Sigmoid colon (tissue), 7 donors: Measurements from ENCODE around the gene SLC2A6. TPM values are rescaled to one million over a fixed set of nuclear protein-coding genes. Genes with fewer than 3 reads are reported as not detected.
A peak's percentile ranks its signal among the peaks of the same experiment; 100 is the strongest.

Experiments used
- DNase-seq: peaks from one replicate; pipeline ENCODE4 v3.0.0-alpha.2; 2019
- H3K27ac ChIP-seq, 4 donors: fragments of 200-600 bp; sonication (generic); one replicate each; pipeline ENCODE4 v1.5.1; 2016 to 2019; ENCODE audit warnings: mild to moderate bottlenecking in 1 of 4
- H3K27me3 ChIP-seq, 3 donors: fragments of 200-600 bp; sonication (generic); one replicate each; pipeline ENCODE4 v1.5.1; 2019; ENCODE audit warnings: mild to moderate bottlenecking in 1 of 3
- H3K36me3 ChIP-seq, 4 donors: fragments of 200-600 bp; sonication (generic); one replicate each; pipeline ENCODE4 v1.5.1; 2016 to 2019
- H3K4me1 ChIP-seq, 4 donors: fragments of 200-600 bp; sonication (generic); one replicate each; pipeline ENCODE4 v1.5.1; 2017 to 2019
- H3K4me3 ChIP-seq, 4 donors: fragments of 200-600 bp; sonication (generic); one replicate each; pipeline ENCODE4 v1.5.1; 2017 to 2019; ENCODE audit warnings: mild to moderate bottlenecking in 2 of 4, moderate library complexity in 1 of 4
- H3K9me3 ChIP-seq, 4 donors: fragments of 200-600 bp in 3 of 4; sonication (generic) in 3 of 4; one replicate each; pipeline versions ENCODE4 v1.5.1 to v1.6.1; 2013 to 2019
- EP300 ChIP-seq, 4 donors: sonication (generic); formaldehyde crosslinking; IDR thresholded peaks; one replicate each; pipeline ENCODE4 v1.6.1; 2017; ENCODE audit warnings: antibody characterized with exemption in 4 of 4
- POLR2A ChIP-seq, 2 donors: fragments of 450-650 bp; IDR thresholded peaks; one replicate each; pipeline ENCODE4 v1.6.1; 2016; ENCODE audit warnings: antibody characterized with exemption in 2 of 2, mild to moderate bottlenecking in 2 of 2, moderate library complexity in 2 of 2
- POLR2AphosphoS5 ChIP-seq, 4 donors: sonication (generic); formaldehyde crosslinking; IDR thresholded peaks; one replicate each; pipeline ENCODE4 v1.6.1; 2017; ENCODE audit warnings: antibody characterized with exemption in 4 of 4
- WGBS, 2 donors: extraction: QIAGEN DNeasy Blood & Tissue Kit; methylation state at CpG; one replicate each; pipeline ENCODE4 v1.1.7; 2013; 5-methylcytosine and 5-hydroxymethylcytosine counted together
- intact Hi-C: fragments of 100-400 bp; cut with DNase I; formaldehyde crosslinking; loops from one replicate; pipeline ENCODE4 v1.15.1; 2023
- polyA plus RNA-seq, 3 donors: library from polyadenylated mRNA; stranded (reverse); fragments of 200-250 nt; gene quantifications; one replicate each; pipeline ENCODE4 v1.2.3, GENCODE V29; 2013
- total RNA-seq, 4 donors: library from RNA; depleted of rRNA; stranded (reverse); fragments of >200 nt; gene quantifications; one replicate each; pipeline ENCODE4 v1.1.0, GENCODE V29; 2016
- TF ChIP-seq, protein P1 (sequence below), 4 experiments: fragments of 450-650 bp in 3 of 4; fragments of 200-600 bp in 1 of 4; IDR thresholded peaks; one replicate each; pipeline ENCODE4 v1.5.1; 2016 to 2019; ENCODE audit warnings: antibody characterized with exemption in 4 of 4, mild to moderate bottlenecking in 3 of 4, moderate library complexity in 2 of 4
- donor health status: healthy with polysubstance abuse.
- donor health status: Bipolar disorder and iron deficiency.
- donor health status: healthy.

Gene SLC2A6
- total and polyA plus RNA-seq, 7 donors, result 1.2 to 8.2 (median 1.8) TPM

DNA sequence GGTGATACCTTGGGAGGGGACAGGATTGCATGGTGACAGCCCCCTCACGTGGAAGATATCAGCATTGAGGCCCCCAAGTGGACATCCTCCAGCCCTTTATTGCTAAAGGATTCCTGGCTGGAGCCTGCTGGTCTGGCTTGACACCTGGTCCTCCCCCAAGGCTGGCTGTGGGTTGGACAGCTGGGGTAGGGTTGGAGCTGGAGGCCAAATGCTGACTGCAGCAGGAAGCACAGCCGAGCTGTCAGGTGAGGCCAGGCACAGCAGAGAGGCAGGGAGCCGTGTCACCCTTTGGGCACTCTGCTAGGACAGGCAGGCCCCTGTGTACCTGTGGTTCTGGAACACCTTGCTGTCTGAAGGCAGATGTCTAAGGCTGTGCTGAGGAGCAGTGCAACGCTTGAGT is 16.9 kb downstream of the SLC2A6 start:
- TF ChIP-seq EP300 (IDR thresholded peaks at IDR 0.05), result no peak
- TF ChIP-seq, protein P1, sequence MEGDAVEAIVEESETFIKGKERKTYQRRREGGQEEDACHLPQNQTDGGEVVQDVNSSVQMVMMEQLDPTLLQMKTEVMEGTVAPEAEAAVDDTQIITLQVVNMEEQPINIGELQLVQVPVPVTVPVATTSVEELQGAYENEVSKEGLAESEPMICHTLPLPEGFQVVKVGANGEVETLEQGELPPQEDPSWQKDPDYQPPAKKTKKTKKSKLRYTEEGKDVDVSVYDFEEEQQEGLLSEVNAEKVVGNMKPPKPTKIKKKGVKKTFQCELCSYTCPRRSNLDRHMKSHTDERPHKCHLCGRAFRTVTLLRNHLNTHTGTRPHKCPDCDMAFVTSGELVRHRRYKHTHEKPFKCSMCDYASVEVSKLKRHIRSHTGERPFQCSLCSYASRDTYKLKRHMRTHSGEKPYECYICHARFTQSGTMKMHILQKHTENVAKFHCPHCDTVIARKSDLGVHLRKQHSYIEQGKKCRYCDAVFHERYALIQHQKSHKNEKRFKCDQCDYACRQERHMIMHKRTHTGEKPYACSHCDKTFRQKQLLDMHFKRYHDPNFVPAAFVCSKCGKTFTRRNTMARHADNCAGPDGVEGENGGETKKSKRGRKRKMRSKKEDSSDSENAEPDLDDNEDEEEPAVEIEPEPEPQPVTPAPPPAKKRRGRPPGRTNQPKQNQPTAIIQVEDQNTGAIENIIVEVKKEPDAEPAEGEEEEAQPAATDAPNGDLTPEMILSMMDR (IDR thresholded peaks at IDR 0.05), result no peak
- TF ChIP-seq POLR2AphosphoS5 (IDR thresholded peaks at IDR 0.05), result no peak
- no peak for TF ChIP-seq POLR2A (IDR thresholded peaks at IDR 0.05)
- peaks cover 0 to 21% (median 18%) of the 10 kb centered on the region in 4 donors for H3K4me1 ChIP-seq
- DNase-seq, result no peak
- H3K27me3 ChIP-seq, result no peaks in the 10 kb centered on the region
- WGBS, 2 donors, result 63 to 78% methylated on average over 4 of the region's 4 CpGs
- no peak overlapping the region for H3K27ac ChIP-seq
- intact Hi-C loops, result loop anchor here (2.0 to 5.0 kb wide), 2 partner anchors 17 to 115 kb away; partner anchors contain the start of genes MED22, RPL7A and SLC2A6
- peaks cover 0 to 18% (median 0%) of the 10 kb centered on the region in 4 donors for H3K36me3 ChIP-seq
- no peaks in the 10 kb centered on the region for H3K9me3 ChIP-seq
- no peak overlapping the region for H3K4me3 ChIP-seq

DNA sequence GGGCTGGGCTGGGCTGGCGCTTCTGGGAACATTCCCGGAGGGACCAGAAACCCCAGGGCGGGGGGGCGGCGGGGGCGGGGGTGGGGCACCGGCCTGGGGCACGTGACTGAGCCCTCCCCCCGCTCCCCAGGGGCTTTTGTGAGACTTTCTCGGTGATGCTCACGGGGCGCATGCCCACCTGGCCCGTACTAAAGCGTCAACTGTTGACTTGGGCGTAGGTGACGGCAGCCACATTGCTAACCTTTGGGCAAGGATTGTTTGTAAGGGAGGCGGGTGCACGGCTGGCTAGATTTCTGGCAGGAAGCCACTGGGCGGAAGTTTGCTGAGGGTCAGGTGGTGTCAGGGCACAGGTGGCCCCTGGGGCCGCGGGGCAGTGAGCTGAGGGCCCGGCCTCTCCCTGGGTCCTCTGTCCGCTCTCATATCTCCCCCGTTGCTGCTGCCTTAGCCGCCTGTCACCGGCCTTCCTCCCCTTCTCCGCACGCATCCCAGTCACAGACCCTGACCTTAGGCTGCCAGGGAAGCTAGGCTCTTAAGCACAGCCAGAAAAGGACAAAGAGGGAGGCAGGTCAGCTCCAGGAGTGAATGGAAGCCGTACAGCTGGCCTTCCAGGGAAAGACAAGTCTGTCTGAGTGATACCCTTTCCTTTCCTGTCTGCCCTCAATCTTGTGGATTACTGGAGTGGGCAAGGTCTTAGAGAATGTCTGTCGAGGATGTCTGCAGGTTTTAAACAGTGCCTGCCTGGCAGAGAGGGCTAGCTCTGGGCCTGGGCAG is 18.3 kb downstream of the SLC2A6 start:
- DNase-seq, result peak; percentile 86
- TF ChIP-seq POLR2AphosphoS5 (IDR thresholded peaks at IDR 0.05) (no peak), EP300 (IDR thresholded peaks at IDR 0.05) (no peak), POLR2A (IDR thresholded peaks at IDR 0.05) (no peak)
- TF ChIP-seq, protein P1 (IDR thresholded peaks at IDR 0.05), result no peak
- peaks cover 0 to 17% (median 0%) of the 10 kb centered on the region in 4 donors for H3K36me3 ChIP-seq
- intact Hi-C loops, result loop anchor here (2.0 to 5.0 kb wide), 2 partner anchors 18 to 113 kb away; partner anchors contain the start of genes MED22, RPL7A and SLC2A6
- no peaks in the 10 kb centered on the region for H3K9me3 ChIP-seq
- H3K4me1 ChIP-seq, result peaks cover 0 to 21% (median 18%) of the 10 kb centered on the region in 4 donors
- no peaks in the 10 kb centered on the region for H3K27me3 ChIP-seq
- 5 to 17% methylated on average over 30 of the region's 30 CpGs for WGBS, 2 donors
- H3K27ac ChIP-seq, result peak overlapping the region; percentile 92 to 97 (median 95)
- peak overlapping the region; percentile 66 to 91 (median 84) for H3K4me3 ChIP-seq

DNA sequence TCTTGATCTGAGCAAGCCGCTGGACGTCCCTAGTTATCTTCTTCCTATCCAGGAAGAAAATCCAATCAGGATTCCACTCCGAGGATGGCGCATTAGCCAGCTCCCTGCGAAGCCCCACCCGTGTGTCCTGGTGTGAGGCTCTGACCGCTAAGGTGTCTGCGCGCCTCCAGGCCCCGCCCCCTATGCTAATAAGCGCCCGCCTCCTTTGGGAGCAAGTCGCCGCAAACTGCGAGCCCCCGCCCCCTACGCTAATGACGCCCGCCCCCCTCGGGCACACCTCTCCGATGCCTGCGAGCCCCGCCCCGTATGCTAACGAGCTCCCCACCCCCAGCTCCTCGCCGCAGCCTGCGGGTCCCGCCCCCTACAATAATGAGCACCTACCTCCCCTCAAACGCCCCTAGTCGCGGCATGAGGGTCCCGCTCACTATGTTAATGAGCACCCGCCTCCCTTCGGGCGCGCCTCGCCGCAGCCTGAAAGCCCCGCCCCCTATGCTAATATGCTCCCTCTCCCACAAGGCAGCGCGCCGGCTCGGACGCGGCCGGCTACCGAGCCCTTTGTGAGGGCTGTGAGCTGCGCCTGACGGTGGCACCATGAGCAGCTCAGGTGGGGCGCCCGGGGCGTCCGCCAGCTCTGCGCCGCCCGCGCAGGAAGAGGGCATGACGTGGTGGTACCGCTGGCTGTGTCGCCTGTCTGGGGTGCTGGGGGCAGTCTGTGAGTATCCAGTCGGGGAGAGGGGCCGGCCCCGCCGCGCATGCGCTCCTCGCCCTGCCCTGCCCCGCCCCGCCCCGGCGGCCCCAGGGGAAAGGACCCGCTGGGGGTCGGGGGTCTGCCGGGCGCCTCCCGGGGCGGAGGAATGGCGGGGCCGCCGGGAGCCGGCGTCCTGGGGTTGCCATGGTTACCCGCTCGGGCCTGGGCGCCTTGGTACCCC is 19.2 kb downstream of the SLC2A6 start, which contains the start of gene CACFD1:
TSS of gene CACFD1 (plus strand) at position 503 of the 929 bp plus-strand sequence. CDS start at position 592, 89 bp downstream.
- Histone ChIP-seq H3K36me3 (peaks cover 0 to 9% (median 0%) of the 10 kb centered on the region in 4 donors), H3K4me1 (peaks cover 0 to 21% (median 18%) of the 10 kb centered on the region in 4 donors), H3K27me3 (no peaks in the 10 kb centered on the region), H3K9me3 (no peaks in the 10 kb centered on the region), H3K27ac (peak within 1 kb of the TSS; percentile 92 to 97 (median 95)), H3K4me3 (peak within 1 kb of the TSS; percentile 66 to 91 (median 84))
- TF ChIP-seq EP300 (IDR thresholded peaks at IDR 0.05) (no peak), POLR2A (IDR thresholded peaks at IDR 0.05) (peak; percentile 81 to 88), POLR2AphosphoS5 (IDR thresholded peaks at IDR 0.05) (peak; percentile 78 to 93 (median 90))
- TF ChIP-seq, protein P1 (IDR thresholded peaks at IDR 0.05), result no peak
- DNase-seq, result peak; percentile 99
- WGBS, 2 donors, result 1% methylated on average over 86 of the region's 86 CpGs
- intact Hi-C loops, result loop anchor here (2.0 to 5.0 kb wide), 4 partner anchors 19 to 112 kb away; partner anchors contain the start of genes MED22, REXO4, RPL7A and SLC2A6

DNA sequence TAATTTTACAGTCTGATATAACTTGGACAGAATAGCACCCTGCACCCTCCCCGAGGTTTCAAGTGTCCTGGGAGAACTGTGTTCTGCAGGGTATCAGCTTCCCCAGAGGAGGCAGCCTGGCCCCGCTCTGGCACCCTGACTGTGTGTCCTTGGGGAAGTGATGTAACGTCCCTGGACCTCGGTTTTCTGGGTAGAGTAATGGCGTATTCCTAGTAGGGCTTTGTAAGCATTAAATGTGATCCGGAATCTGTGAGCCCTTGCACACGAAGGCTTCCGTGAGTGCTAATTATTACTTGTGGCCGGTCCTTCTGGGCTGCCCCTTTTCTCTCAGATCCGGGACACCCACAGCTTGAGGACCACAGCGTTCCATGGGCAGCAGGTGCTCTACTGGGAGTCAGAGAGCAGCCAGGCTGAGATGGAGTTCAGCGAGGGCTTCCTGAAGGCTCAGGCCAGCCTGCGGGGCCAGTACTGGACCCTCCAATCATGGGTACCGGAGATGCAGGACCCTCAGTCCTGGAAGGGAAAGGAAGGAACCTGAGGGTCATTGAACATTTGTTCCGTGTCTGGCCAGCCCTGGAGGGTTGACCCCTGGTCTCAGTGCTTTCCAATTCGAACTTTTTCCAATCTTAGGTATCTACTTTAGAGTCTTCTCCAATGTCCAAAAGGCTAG is 20.1 kb downstream of the SLC2A6 start:
- H3K36me3 ChIP-seq, result no peaks in the 10 kb centered on the region
- H3K27ac ChIP-seq, result peak overlapping the region; percentile 92 to 97 (median 95)
- H3K4me3 ChIP-seq, result peak overlapping the region in 3 of 4 donors; percentile 78 to 91 (median 89)
- H3K4me1 ChIP-seq, result peaks cover 0 to 21% (median 18%) of the 10 kb centered on the region in 4 donors
- 63 to 74% methylated on average over 16 of the region's 16 CpGs for WGBS, 2 donors
- no peaks in the 10 kb centered on the region for H3K27me3 ChIP-seq
- intact Hi-C loops, result loop anchor here (2.0 kb wide), 2 partner anchors 40 to 82 kb away; partner anchors contain the start of genes REXO4, STKLD1 and SURF4
- DNase-seq, result no peak
- no peaks in the 10 kb centered on the region for H3K9me3 ChIP-seq
- TF ChIP-seq EP300 (IDR thresholded peaks at IDR 0.05), result no peak
- TF ChIP-seq POLR2A (IDR thresholded peaks at IDR 0.05), result no peak
- TF ChIP-seq, protein P1 (IDR thresholded peaks at IDR 0.05), result no peak
- no peak for TF ChIP-seq POLR2AphosphoS5 (IDR thresholded peaks at IDR 0.05)
